ENCODE data around the gene EIF2D. TPM values are rescaled to one million over a fixed set of nuclear protein-coding genes. Genes with fewer than 3 reads are reported as not detected.

The EIF2D gene
- total and polyA plus RNA-seq, 9 of the 15 experiments (the other 6 are each of a cell fraction or from before 2014, with no cell fraction given): 81.1 to 138 (median 93.9) TPM

GRCh38 chr1:206556047-206556749, 56.1 kb downstream of the EIF2D start (continued):
- TF ChIP-seq E4F1 (CRISPR knock-in tag; IDR thresholded peaks at IDR 0.05; ENCODE audit: borderline replicate concordance): no peak
- TF ChIP-seq RFX1 (IDR thresholded peaks at IDR 0.05): no peak
- TF ChIP-seq EP400 (IDR thresholded peaks at IDR 0.05): no peak
- peak; percentile 24; the same call in 1 of the 2 replicates for TF ChIP-seq ZNF395 (CRISPR knock-in tag; IDR thresholded peaks at IDR 0.05)
- 0 out of 2 replicates have a peak, but pooled peaks have one; percentile 54 for TF ChIP-seq ZNF668 (CRISPR knock-in tag; IDR thresholded peaks at IDR 0.05)
- no peak for TF ChIP-seq GTF2B (IDR thresholded peaks at IDR 0.05; ENCODE audit: extremely low read depth, insufficient read length)
